Right renal cortex interstitium (tissue), 3 donors: ENCODE measurements around the gene IL20RA. TPM values are rescaled to one million over a fixed set of nuclear protein-coding genes. Genes with fewer than 3 reads are reported as not detected.
"Not testable (repeated sequence)": the region's sequence is repeated elsewhere in the genome, so short reads cannot be mapped to it uniquely, and the experiment has no call there.

Experiments used
- DNase-seq, 3 donors: peaks; one replicate each; pipeline ENCODE4 v3.0.0-alpha.2; 2013; ENCODE audit warnings: low read depth in 3 of 3, low spot score in 2 of 3
- polyA plus RNA-seq, 3 donors: library from polyadenylated mRNA; unstranded; fragments of 120-200 nt; gene quantifications; one replicate each; pipeline ENCODE4 v1.2.1, GENCODE V29; 2013; ENCODE audit not compliant: insufficient read length in 3 of 3

The IL20RA gene
- polyA plus RNA-seq, 3 donors: 1.4 to 1.9 (median 1.7) TPM

- DNase-seq: no peak
These were observed 65.6 kb downstream of the IL20RA start for GRCh38 chr6:136979206-136979605.

- no peak for DNase-seq
These were observed 67.7 kb downstream of the IL20RA start for GRCh38 chr6:136977075-136977474.

GRCh38 chr6:136975089-136975715 is 69.6 kb downstream of the IL20RA start:
- DNase-seq: no peak

DNA sequence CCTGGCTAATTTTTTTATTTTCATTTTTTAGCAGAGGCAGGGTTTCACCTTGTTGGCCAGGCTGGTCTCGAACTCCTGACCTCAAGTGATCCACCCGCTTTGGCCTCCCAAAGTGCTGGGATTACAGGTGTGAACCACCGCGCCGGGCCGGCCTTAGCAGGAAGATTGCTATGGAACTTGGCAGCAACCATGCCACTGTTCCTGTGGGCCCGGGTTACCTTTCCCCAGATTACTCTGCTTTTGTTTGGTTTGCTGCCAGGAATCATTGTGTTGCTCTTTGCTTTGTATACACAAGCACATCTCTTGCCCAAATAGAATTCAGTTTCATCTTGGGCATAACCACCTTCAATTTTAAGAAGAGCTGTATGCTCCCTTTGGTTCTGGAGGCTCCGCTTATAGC is 71.0 kb downstream of the IL20RA start:
- DNase-seq: not testable (repeated sequence)

DNA sequence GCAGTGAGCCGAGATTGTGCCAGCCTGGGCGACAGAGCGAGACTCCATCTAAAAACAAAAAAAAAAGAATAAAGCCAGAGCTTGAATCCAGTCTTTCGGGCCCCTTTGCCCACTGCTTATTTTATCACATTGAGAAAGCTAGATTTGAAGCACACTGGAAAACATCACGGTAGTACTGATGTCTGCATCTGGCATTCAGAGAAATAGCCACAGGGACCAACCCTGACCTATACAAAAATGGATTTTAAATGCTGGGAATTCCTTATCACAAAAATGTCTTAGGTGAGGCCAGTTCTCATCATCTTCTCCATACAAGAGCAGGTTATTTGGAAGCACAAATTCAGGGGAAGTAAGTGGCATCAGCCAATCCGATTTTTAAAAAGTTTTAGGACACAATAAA is 73.2 kb downstream of the IL20RA start:
- DNase-seq: no peak

- no peak for DNase-seq
These were observed 74.8 kb downstream of the IL20RA start for GRCh38 chr6:136969930-136970329.

GRCh38 chr6:136969433-136969832 is 75.3 kb downstream of the IL20RA start:
- DNase-seq: no peak

DNA sequence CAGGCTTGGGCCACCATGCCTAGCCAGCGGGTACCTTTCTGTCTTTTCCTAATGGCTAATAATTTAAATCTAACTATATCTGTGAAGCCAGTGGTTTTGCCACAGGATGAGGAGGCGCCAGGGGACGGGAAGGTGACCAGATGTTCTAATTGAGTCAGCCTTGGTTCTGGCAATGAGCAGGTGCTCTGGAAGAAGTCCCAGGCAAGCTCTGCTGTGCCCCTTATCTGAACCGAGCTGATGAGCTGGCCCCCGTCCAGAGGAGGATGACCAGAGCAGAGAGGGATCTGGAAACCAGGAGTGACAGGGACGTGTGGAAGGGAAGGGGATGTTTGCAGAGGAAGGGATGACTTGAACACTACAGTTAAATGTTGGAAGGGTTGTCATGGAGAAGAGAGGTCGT is 75.9 kb downstream of the IL20RA start:
- DNase-seq: no peak

DNA sequence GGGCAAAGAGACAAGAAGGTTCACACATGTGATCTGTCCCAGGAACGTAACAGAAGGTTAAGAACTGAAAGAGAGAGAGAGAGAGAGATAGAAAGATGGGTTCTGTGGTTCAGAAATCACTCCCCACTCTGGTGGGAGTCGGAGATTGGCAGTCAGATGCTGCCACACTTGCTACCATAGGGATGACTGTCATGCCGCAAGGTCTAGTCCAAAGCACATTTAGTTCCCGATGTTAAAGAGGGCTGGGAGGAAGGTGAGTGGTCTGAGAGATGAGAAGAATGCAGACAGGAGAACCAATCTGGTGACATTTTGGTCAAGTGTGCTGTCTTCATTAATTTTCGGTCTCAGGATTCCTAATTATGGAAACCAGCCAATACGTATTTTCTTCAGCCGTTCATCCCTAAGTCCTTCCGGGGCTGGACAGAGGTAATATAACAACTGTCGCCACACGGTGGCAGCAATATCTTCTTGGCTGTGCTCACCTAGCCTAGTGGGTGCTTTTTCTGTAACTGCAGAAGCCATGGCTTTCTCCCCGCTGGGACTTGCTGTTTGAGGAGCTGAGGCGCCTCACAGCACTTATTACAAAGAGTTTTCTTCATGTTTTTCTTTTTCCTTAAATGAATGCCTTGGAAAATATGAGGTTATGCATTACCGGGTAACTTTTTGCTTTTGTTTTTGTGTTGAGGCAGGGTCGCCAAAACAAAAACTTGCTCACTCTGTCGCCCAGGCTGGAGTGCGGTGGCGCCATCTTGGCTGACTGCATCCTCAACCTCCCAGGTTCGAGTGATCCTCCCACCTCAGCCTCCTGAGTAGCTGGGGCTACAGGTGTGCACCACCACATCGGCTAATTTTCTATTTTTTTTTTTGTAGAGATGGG is 76.7 kb downstream of the IL20RA start:
- peak in 1 of 3 donors; percentile 47 for DNase-seq

DNA sequence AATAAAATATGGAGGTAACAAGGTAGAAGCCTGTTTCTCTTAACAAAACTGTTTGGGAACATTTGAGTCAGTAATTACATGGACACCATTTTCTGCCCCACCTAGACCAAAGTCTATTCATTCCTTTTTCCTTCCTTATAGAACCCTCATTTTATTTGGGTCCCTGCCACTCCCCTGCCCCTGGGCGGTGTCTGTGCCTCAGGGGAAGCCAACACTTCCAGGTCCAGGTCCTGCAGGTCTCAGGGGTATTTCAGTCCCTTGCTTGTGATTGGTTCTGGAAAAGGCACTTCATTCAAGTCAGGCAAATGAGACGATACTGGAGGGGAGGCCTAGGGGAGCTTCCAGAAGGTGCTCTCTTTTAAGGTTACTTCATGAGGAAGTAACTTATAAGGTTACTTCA is 80.4 kb downstream of the IL20RA start:
- no peak for DNase-seq

- DNase-seq: no peak
These were observed 81.5 kb downstream of the IL20RA start for GRCh38 chr6:136963259-136963658.

- no peak for DNase-seq
These were observed 82.1 kb downstream of the IL20RA start for GRCh38 chr6:136962661-136963060.

DNA sequence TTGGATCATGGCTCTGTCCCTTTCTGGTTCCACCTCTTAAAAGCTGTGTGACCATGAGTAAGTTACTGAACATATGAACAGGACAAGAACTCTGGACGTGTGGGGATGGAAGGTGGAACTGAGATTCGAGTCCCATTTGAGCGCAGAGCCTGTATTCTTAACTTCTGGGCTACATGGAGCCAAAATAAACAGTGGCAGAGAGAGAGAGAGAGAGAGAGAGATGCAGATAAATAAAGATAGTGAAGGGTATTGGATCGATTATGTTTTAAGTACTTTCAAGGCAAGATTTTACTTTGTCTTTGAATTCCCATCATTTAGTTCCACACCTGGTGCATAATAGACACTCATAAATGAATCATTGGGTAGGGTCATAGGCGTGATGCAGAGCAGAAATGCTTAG is 82.9 kb downstream of the IL20RA start:
- no peak for DNase-seq

DNA sequence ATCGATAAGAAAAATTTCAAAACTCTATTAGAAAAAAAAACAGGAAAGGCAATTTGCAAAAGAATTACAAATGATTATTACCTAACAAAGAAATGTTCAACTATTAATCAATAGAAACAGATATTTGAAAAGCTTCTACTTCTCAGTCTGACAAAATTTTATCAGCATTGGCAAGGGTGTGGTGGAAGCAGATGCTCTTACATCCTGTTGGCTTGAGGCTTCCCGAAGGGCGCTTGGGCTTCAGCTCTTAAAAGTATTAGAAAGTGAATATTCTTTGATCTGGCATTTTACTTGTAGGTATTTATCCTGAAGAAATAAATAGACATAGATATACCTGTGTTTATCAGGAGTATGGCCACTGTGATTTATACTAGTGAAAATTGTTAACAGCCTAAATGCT is 84.0 kb downstream of the IL20RA start:
- no peak for DNase-seq

GRCh38 chr6:136959935-136960334 is 84.8 kb downstream of the IL20RA start:
- DNase-seq: not testable (repeated sequence)

DNA sequence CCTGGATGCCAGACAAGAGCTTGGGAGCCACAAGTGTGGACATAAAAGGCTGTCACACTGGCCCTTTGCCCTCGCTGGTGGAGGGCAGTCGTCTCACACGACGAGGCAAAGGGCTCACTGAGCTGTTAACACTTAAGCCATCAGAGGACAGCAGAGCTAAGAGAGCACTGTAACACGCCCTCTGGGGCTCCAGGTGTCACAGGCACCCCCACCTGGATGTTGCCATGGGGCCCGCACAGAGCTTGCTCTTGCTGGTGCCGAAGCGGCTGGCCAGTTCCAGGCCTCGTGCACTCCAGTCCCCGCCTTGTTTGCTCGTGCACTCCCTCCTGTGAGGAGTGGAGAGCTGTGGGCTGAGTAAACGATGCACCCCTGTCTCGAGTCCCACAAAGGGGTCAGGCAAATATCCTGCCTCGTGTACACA is 85.3 kb downstream of the IL20RA start:
- no peak for DNase-seq

- DNase-seq: no peak
These were observed 86.6 kb downstream of the IL20RA start for GRCh38 chr6:136958168-136958567.

GRCh38 chr6:136956590-136957544 is 87.9 kb downstream of the IL20RA start:
- no peak for DNase-seq

GRCh38 chr6:136955123-136955522 is 89.6 kb downstream of the IL20RA start:
- no peak for DNase-seq

DNA sequence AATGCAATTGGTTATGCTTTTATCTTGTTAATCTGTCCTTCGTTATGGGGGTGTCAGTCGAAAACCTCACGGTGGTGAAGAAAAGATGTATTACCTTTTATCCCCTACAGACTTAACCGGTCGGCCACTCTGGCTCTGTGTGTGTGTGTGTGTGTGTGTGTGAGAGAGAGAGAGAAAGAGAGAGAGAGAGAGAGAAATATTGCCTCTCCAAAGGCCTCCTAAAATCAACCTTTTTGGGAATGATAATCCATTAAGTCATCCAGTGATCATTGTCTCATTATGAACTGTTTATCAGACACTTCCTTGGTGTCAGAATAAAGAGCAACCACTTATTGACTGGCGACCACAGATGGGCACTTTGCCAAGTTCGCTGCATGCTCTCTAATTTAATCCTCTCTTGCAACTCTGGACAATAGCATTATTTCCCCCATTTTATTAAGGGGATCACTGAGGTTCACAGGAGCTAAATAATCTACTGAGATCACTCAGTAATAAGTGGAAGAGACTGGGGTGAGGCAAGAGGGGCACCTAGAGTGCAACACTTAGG is 92.0 kb downstream of the IL20RA start:
- no peak for DNase-seq
